Lower leg skin (tissue), 3 donors: Measurements from ENCODE around the gene F9.

Experiments used
- CTCF ChIP-seq, 3 donors: fragments of 450-650 bp; IDR thresholded peaks; one replicate each; pipeline ENCODE4 v1.5.1; 2016; ENCODE audit warnings: antibody characterized with exemption in 3 of 3, mild to moderate bottlenecking in 3 of 3, moderate library complexity in 2 of 3
- POLR2A ChIP-seq, 2 donors: fragments of 450-650 bp; IDR thresholded peaks; one replicate each; pipeline ENCODE4 v1.6.1; 2016 to 2017; ENCODE audit warnings: antibody characterized with exemption in 2 of 2, mild to moderate bottlenecking in 1 of 2, moderate library complexity in 1 of 2

DNA sequence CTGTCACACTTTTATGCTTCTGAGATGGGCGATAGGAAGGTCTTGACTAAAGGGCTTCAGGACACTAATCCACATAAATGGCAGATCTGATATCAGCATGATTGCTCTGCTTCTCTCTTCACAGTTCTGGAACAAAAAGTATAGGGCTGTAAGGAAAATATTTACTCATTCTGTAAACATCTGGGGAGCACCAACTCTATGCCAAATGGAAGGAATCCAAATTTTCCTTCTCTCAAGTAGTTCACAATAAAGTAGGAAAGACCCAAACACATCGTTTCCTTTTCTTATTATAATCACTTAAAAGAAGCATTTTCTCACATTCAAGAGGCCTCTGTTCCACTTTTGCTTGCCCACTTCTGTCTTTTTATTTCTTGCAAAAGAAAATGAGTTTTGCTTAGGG lies 45.9 kb upstream of the F9 start:
- TF ChIP-seq POLR2A (IDR thresholded peaks at IDR 0.05) (no peak), CTCF (IDR thresholded peaks at IDR 0.05) (no peak)
